VCaP (cell line): ENCODE results near the gene CAPN15.
"Not testable (repeated sequence)": the region's sequence is repeated elsewhere in the genome, so short reads cannot be mapped to it uniquely, and the experiment has no call there.

Source experiments
- H3K27ac ChIP-seq: fragments of 450-650 bp; 2 replicates; pipeline ENCODE4 v1.5.1; 2017
- CTCF ChIP-seq: fragments of 450-650 bp; conservative IDR thresholded peaks from 2 replicates; pipeline ENCODE4 v1.5.1; 2017; ENCODE audit warnings: mild to moderate bottlenecking, moderate library complexity

CAPN15 gene

GRCh38 chr16:492211-492875, 35.2 kb upstream of the CAPN15 start:
- H3K27ac ChIP-seq = no peak overlapping the region
- TF ChIP-seq CTCF = no peak

DNA sequence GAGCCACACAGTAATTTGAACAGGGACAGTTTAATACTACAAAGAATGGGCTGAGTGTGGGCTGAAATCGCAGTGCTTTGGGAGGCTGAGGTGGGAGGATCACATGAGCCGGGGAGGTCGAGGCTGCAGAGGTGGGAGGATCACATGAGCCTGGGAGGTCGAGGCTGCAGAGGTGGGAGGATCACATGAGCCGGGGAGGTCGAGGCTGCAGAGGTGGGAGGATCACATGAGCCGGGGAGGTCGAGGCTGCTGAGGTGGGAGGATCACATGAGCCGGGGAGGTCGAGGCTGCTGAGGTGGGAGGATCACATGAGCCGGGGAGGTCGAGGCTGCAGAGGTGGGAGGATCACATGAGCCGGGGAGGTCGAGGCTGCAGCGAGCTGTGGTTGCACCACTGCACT, 32.8 kb upstream of the CAPN15 start:
- H3K27ac ChIP-seq = not testable (repeated sequence)

GRCh38 chr16:495127-495748, 32.3 kb upstream of the CAPN15 start:
- TF ChIP-seq CTCF = peak; percentile 56
- H3K27ac ChIP-seq = no peak overlapping the region

DNA sequence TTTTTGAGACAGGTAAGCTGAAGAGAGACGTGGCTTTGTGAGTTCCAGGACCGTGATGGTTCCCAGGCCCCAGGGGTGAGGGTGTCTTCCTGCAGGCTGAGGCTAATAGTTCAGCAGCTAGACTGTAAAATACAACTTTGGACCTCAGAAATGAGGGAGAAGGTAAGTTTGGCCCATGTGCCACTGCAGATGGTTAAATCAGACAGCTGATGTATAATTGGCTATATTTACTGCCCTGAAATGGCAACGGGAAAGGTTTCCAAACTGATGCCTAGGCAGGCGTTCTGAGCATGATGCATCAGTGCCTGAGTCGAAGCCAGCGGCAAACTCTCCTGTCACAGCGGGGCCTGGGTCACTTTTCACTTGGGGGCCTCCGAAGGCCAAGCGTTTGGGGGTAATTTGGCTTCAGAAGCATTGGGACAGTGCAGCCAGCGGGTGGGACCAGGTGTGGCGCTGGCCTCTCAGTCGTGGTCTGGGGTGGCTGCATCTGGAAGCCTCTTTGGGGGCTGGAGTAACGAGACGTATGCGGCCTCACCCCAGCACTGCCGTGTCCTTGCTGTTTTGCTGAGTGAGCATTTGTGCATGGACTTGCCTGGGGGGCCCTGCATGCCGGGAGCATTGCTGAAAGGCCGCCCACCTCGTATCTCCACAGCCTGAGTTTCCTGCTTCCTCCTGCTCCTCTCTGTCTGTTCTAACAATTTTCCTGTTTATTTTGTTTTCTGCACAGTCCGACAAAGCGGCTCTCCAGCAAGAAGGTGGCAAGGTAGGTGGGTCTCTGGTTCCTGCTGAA, 31.2 kb upstream of the CAPN15 start:
- no peak overlapping the region for H3K27ac ChIP-seq
- TF ChIP-seq CTCF = no peak

GRCh38 chr16:497258-497657, 30.3 kb upstream of the CAPN15 start:
- no peak for TF ChIP-seq CTCF
- no peak overlapping the region for H3K27ac ChIP-seq

GRCh38 chr16:499924-500323, 27.6 kb upstream of the CAPN15 start:
- no peak overlapping the region for H3K27ac ChIP-seq
- no peak for TF ChIP-seq CTCF

- no peak for TF ChIP-seq CTCF
- H3K27ac ChIP-seq = no peak overlapping the region
Observed at GRCh38 chr16:500709-501108, 26.8 kb upstream of the CAPN15 start.
